ENCODE measurements around the gene RNASEL. TPM values are rescaled to one million over a fixed set of nuclear protein-coding genes. Genes with fewer than 3 reads are reported as not detected.
"Not testable (repeated sequence)": the region's sequence is repeated elsewhere in the genome, so short reads cannot be mapped to it uniquely, and the experiment has no call there.

Gene RNASEL
- total RNA-seq, 2 experiments from 2014 or later, result 3.5 to 3.7 TPM

GRCh38 chr1:182549811-182550210 lies 39.2 kb downstream of the RNASEL start:
- Histone ChIP-seq H3K27ac (ENCODE audit: low read depth in 1 of 2, low read length in 2 of 2) (no peak overlapping the region), H3K36me3 (ENCODE audit: insufficient read depth, low read length) (no peaks in the 10 kb centered on the region), H3K9me3 (ENCODE audit: control insufficient read depth in 1 of 2, insufficient read depth in 1 of 2, low read length in 2 of 2) (peaks cover 4 to 5% of the 10 kb centered on the region in 2 experiments), H3K27me3 (ENCODE audit: control insufficient read depth in 1 of 2, insufficient read depth in 2 of 2, low read length in 2 of 2) (peaks cover 0 to 5% of the 10 kb centered on the region in 2 experiments), H3K4me3 (ENCODE audit: low read length) (no peak overlapping the region), H3K4me1 (ENCODE audit: insufficient read depth, low read length) (no peaks in the 10 kb centered on the region)
- Mint-ChIP-seq H3K27ac (no peak overlapping the region), H3K9me3 (peaks cover 10% of the 10 kb centered on the region), H3K4me3 (no peak overlapping the region), H3K27me3 (peaks cover 32% of the 10 kb centered on the region), H3K4me1 (ENCODE audit: low read depth) (no peaks in the 10 kb centered on the region), H3K36me3 (ENCODE audit: low read depth) (no peaks in the 10 kb centered on the region)
- CTCF ChIA-PET, result no interaction called here
- no peak for DNase-seq
- ATAC-seq (ENCODE audit: poor library complexity), result no peak
- intact Hi-C loops (cut with DNase I, micrococcal nuclease), result no loop called here
- POLR2A ChIA-PET, result no interaction called here
- TF ChIP-seq, protein P1, sequence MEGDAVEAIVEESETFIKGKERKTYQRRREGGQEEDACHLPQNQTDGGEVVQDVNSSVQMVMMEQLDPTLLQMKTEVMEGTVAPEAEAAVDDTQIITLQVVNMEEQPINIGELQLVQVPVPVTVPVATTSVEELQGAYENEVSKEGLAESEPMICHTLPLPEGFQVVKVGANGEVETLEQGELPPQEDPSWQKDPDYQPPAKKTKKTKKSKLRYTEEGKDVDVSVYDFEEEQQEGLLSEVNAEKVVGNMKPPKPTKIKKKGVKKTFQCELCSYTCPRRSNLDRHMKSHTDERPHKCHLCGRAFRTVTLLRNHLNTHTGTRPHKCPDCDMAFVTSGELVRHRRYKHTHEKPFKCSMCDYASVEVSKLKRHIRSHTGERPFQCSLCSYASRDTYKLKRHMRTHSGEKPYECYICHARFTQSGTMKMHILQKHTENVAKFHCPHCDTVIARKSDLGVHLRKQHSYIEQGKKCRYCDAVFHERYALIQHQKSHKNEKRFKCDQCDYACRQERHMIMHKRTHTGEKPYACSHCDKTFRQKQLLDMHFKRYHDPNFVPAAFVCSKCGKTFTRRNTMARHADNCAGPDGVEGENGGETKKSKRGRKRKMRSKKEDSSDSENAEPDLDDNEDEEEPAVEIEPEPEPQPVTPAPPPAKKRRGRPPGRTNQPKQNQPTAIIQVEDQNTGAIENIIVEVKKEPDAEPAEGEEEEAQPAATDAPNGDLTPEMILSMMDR (IDR thresholded peaks at IDR 0.05), result no peak

DNA sequence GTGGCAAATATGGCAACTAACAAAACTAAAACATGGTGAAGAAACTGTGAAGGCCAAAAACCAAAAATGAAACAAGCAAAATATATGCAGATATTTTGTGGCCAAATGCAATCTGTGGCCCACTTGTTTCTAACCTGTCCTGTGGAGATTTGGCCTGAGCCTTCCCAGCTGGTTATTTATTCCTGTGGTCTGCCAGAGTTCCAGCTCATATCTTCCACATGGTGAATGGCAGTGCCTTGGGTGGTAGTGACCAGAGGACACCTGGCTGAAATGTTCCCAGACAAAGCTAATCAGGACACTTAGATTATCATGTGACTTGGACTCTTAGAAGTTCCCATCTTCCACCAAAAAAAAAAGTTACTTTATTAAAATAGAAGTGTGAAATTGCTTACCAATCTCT lies 39.7 kb downstream of the RNASEL start:
- H3K4me3 ChIP-seq (ENCODE audit: low read length), result no peak overlapping the region
- no peaks in the 10 kb centered on the region for H3K36me3 Mint-ChIP-seq (ENCODE audit: low read depth)
- H3K27ac Mint-ChIP-seq, result no peak overlapping the region
- ATAC-seq (ENCODE audit: poor library complexity), result no peak
- no peaks in the 10 kb centered on the region for H3K4me1 ChIP-seq (ENCODE audit: insufficient read depth, low read length)
- DNase-seq, result no peak
- peaks cover 4 to 5% of the 10 kb centered on the region in 2 experiments for H3K9me3 ChIP-seq (ENCODE audit: control insufficient read depth in 1 of 2, insufficient read depth in 1 of 2, low read length in 2 of 2)
- POLR2A ChIA-PET, result no interaction called here
- peaks cover 10% of the 10 kb centered on the region for H3K9me3 Mint-ChIP-seq
- TF ChIP-seq, protein P1 (IDR thresholded peaks at IDR 0.05), result no peak
- no peaks in the 10 kb centered on the region for H3K4me1 Mint-ChIP-seq (ENCODE audit: low read depth)
- H3K27me3 Mint-ChIP-seq, result peaks cover 36% of the 10 kb centered on the region
- intact Hi-C loops (cut with DNase I, micrococcal nuclease), result no loop called here
- peaks cover 0 to 5% of the 10 kb centered on the region in 2 experiments for H3K27me3 ChIP-seq (ENCODE audit: control insufficient read depth in 1 of 2, insufficient read depth in 2 of 2, low read length in 2 of 2)
- H3K4me3 Mint-ChIP-seq, result no peak overlapping the region
- no peak overlapping the region for H3K27ac ChIP-seq (ENCODE audit: low read depth in 1 of 2, low read length in 2 of 2)
- no peaks in the 10 kb centered on the region for H3K36me3 ChIP-seq (ENCODE audit: insufficient read depth, low read length)
- CTCF ChIA-PET, result no interaction called here

- no peaks in the 10 kb centered on the region for H3K9me3 ChIP-seq (ENCODE audit: control insufficient read depth in 1 of 2, insufficient read depth in 1 of 2, low read length in 2 of 2)
- ChIA-PET CTCF (no interaction called here), POLR2A (no interaction called here)
- H3K4me1 ChIP-seq (ENCODE audit: insufficient read depth, low read length), result no peaks in the 10 kb centered on the region
- ATAC-seq (ENCODE audit: poor library complexity) (no peak), DNase-seq (no peak)
- H3K27ac ChIP-seq (ENCODE audit: low read depth in 1 of 2, low read length in 2 of 2), result no peak overlapping the region
- no peaks in the 10 kb centered on the region for H3K36me3 ChIP-seq (ENCODE audit: insufficient read depth, low read length)
- no peaks in the 10 kb centered on the region for H3K4me1 Mint-ChIP-seq (ENCODE audit: low read depth)
- H3K36me3 Mint-ChIP-seq (ENCODE audit: low read depth), result no peaks in the 10 kb centered on the region
- H3K27me3 ChIP-seq (ENCODE audit: control insufficient read depth in 1 of 2, insufficient read depth in 2 of 2, low read length in 2 of 2), result peaks cover 0 to 2% of the 10 kb centered on the region in 2 experiments
- H3K9me3 Mint-ChIP-seq, result no peaks in the 10 kb centered on the region
- H3K4me3 ChIP-seq (ENCODE audit: low read length), result no peak overlapping the region
- TF ChIP-seq, protein P1 (IDR thresholded peaks at IDR 0.05), result no peak
- no peak overlapping the region for H3K4me3 Mint-ChIP-seq
- no peak overlapping the region for H3K27ac Mint-ChIP-seq
- intact Hi-C loops (cut with DNase I, micrococcal nuclease), result no loop called here
- peaks cover 24% of the 10 kb centered on the region for H3K27me3 Mint-ChIP-seq
These were observed 55.2 kb downstream of the RNASEL start for GRCh38 chr1:182533896-182534295.

DNA sequence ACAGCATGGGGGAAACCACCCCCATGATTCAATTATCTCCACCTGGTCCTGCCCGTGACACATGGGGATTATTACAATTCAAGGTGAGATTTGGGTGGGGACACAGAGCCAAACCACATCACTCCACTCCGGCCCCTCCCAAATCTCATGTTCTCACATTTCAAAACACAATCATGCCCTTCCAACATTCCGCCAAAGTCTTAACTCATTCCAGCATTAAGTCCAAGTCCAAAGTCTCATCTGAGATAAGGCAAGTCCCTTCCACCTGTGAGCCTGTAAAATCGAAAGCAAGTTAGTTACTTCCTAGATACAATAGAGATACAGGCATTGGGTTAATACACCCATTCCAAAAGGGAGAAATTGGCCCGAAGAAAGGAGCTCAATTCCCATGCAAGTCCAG lies 60.9 kb downstream of the RNASEL start:
- peaks cover 20% of the 10 kb centered on the region for H3K9me3 Mint-ChIP-seq
- intact Hi-C loops (cut with DNase I, micrococcal nuclease); H3K4me3 ChIP-seq (ENCODE audit: low read length): not testable (repeated sequence)

More for the DNA sequence above, 60.9 kb downstream of the RNASEL start:
- H3K27me3 ChIP-seq (ENCODE audit: control insufficient read depth in 1 of 2, insufficient read depth in 2 of 2, low read length in 2 of 2); H3K4me1 ChIP-seq (ENCODE audit: insufficient read depth, low read length); H3K36me3 ChIP-seq (ENCODE audit: insufficient read depth, low read length); POLR2A ChIA-PET; ATAC-seq (ENCODE audit: poor library complexity); H3K36me3 Mint-ChIP-seq (ENCODE audit: low read depth); DNase-seq; CTCF ChIA-PET; H3K4me3 Mint-ChIP-seq; H3K27ac ChIP-seq (ENCODE audit: low read depth in 1 of 2, low read length in 2 of 2); H3K4me1 Mint-ChIP-seq (ENCODE audit: low read depth); H3K27ac Mint-ChIP-seq: not testable (repeated sequence)
- peaks cover 46% of the 10 kb centered on the region for H3K27me3 Mint-ChIP-seq
- H3K9me3 ChIP-seq (ENCODE audit: control insufficient read depth in 1 of 2, insufficient read depth in 1 of 2, low read length in 2 of 2), result peaks cover 0 to 28% of the 10 kb centered on the region in 2 experiments

Measured in CD4-positive, alpha-beta T cell (primary cell).